ENCODE measurements around the gene DTNB. TPM values are rescaled to one million over a fixed set of nuclear protein-coding genes. Genes with fewer than 3 reads are reported as not detected.

DTNB gene
- total and polyA plus RNA-seq, 10 of the 15 experiments (the other 5 are each of a cell fraction or from before 2014, with no cell fraction given): 4.5 to 30.6 (median 11.9) TPM

DNA sequence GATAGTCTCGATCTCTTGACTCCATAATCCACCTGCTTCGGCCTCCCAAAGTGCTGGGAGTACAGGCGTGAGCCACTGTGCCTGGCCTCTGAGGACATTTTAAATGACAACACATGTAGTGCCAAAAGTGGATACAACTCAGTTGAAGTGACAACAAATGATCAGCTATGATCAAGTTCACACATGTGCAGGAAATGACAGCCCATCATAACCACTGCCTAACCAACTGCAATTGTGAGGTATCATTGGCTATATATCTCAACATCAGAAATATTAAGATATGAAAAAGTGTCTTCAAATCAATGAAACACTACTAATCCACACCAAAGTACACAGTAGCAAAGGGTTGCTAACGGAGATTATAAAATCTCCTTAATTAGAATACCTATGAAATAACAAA, 84.8 kb downstream of the DTNB start:
- Histone ChIP-seq H3K4me1 (ENCODE audit: control insufficient read depth, insufficient read depth, low read length) (peaks cover 48% of the 10 kb centered on the region), H3K36me3 (ENCODE audit: control insufficient read depth in 2 of 2, insufficient read depth in 2 of 2, low read length in 1 of 2) (no peaks in the 10 kb centered on the region; a peak in 1 of 4 replicates)
- RAD21 ChIA-PET (ENCODE audit: unreplicated experiment): interaction anchor here (0.6 kb wide), 1 partner anchor 371 kb away, joined by 5 read pairs; no protein-coding TSS in a partner anchor

More for the DNA sequence above, 84.8 kb downstream of the DTNB start:
- Histone ChIP-seq H3K4me3 (no peak overlapping the region), H3K27ac (ENCODE audit: control insufficient read depth, insufficient read depth) (no peak overlapping the region), H4K20me1 (ENCODE audit: control insufficient read depth, insufficient read depth) (no peaks in the 10 kb centered on the region), H3K79me2 (ENCODE audit: control insufficient read depth, insufficient read depth, low read length) (no peaks in the 10 kb centered on the region), H3K27me3 (replicated peaks in 1 of 2; ENCODE audit: control insufficient read depth in 2 of 2, insufficient read depth in 2 of 2, low read length in 1 of 2) (no peaks in the 10 kb centered on the region), H3K9me3 (replicated peaks; ENCODE audit: control insufficient read depth, insufficient read depth, low read length) (no peaks in the 10 kb centered on the region), H2AFZ (ENCODE audit: control insufficient read depth, low read depth, low read length) (no peak overlapping the region), H3K9ac (ENCODE audit: control insufficient read depth, insufficient read depth, low read length) (no peak overlapping the region), H3K4me2 (ENCODE audit: control insufficient read depth, insufficient read depth) (no peak overlapping the region)
- ChIA-PET CTCF (interaction anchor here (1.0 to 1.3 kb wide), 2 partner anchors 9 to 11 kb away, joined by 3 to 4 read pairs; no protein-coding TSS in a partner anchor), SMC1A (ENCODE audit: uncharacterized antibody, unreplicated experiment) (interaction anchor here (1.2 to 4.8 kb wide), 4 partner anchors 10 to 290 kb away, joined by 3 to 27 read pairs (median 6); partner anchors contain the start of gene ASXL2), POLR2A (interaction anchor here (0.8 kb wide), 1 partner anchor 16 kb away, joined by 4 read pairs; no protein-coding TSS in a partner anchor)
- in situ Hi-C loops (cut with MboI): no loop called here
- ATAC-seq (no peak), DNase-seq (ENCODE audit: low read depth, low spot score) (no peak), FAIRE-seq (no peak)
- WGBS (ENCODE audit: insufficient coverage, insufficient replicate concordance, low lambda C conversion rate, missing lambda C conversion rate): 93% methylated on average over 4 of the region's 4 CpGs
- TF ChIP-seq JUND (IDR thresholded peaks at IDR 0.05; ENCODE audit: low read depth, low read length): no peak
- TF ChIP-seq FOS (IDR thresholded peaks at IDR 0.05; ENCODE audit: borderline replicate concordance, extremely low read depth, insufficient read length): no peak
- TF ChIP-seq CREB1 (IDR thresholded peaks at IDR 0.05; ENCODE audit: low read depth): no peak
- no peak for TF ChIP-seq POU2F2 (IDR thresholded peaks at IDR 0.05; ENCODE audit: borderline replicate concordance, low read depth, low read length)
- TF ChIP-seq, protein P1, sequence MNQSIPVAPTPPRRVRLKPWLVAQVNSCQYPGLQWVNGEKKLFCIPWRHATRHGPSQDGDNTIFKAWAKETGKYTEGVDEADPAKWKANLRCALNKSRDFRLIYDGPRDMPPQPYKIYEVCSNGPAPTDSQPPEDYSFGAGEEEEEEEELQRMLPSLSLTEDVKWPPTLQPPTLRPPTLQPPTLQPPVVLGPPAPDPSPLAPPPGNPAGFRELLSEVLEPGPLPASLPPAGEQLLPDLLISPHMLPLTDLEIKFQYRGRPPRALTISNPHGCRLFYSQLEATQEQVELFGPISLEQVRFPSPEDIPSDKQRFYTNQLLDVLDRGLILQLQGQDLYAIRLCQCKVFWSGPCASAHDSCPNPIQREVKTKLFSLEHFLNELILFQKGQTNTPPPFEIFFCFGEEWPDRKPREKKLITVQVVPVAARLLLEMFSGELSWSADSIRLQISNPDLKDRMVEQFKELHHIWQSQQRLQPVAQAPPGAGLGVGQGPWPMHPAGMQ (IDR thresholded peaks at IDR 0.05; ENCODE audit: borderline replicate concordance): no peak
- TF ChIP-seq IKZF2 (IDR thresholded peaks at IDR 0.05): no peak
- no peak for TF ChIP-seq SUPT20H (IDR thresholded peaks at IDR 0.05; ENCODE audit: borderline replicate concordance, control insufficient read depth, low read depth, low read length)
- no peak for TF ChIP-seq CBX5 (IDR thresholded peaks at IDR 0.05; ENCODE audit: low read depth)
- TF ChIP-seq STAT3 (IDR thresholded peaks at IDR 0.05; ENCODE audit: low read depth, low read length): no peak
- no peak for TF ChIP-seq RUNX3 (IDR thresholded peaks at IDR 0.05; ENCODE audit: low read length)
- no peak for TF ChIP-seq ZNF217 (IDR thresholded peaks at IDR 0.05)
- no TSS peak for BruUV-seq (replicated peaks)
- intact Hi-C loops (cut with micrococcal nuclease; ENCODE audit: unreplicated experiment): no loop called here

All from GM12878 (cell line).